Ishikawa (cell line): ENCODE results near the gene NDUFV2.

Experiments
- CEBPB ChIP-seq: IDR thresholded peaks from 2 replicates; pipeline ENCODE4 v1.6.1; 2012
- CREB1 ChIP-seq: IDR thresholded peaks from 2 replicates; pipeline ENCODE4 v1.6.1; 2012; ENCODE audit warnings: low read depth
- EGR1 ChIP-seq: IDR thresholded peaks from 2 replicates; pipeline ENCODE4 v1.6.1; 2012
- EP300 ChIP-seq: IDR thresholded peaks from 2 replicates; pipeline ENCODE4 v1.6.1; 2012; ENCODE audit warnings: borderline replicate concordance
- FOXM1 ChIP-seq: IDR thresholded peaks from 2 replicates; pipeline ENCODE4 v1.6.1; 2012; ENCODE audit warnings: low read depth, borderline replicate concordance
- NFIC ChIP-seq: IDR thresholded peaks from 2 replicates; pipeline ENCODE4 v1.6.1; 2012
- RAD21 ChIP-seq: IDR thresholded peaks from 2 replicates; pipeline ENCODE4 v1.6.1; 2012; ENCODE audit warnings: low read depth
- REST ChIP-seq: IDR thresholded peaks from 2 replicates; pipeline ENCODE4 v1.6.1; 2012; ENCODE audit warnings: low read depth, mild to moderate bottlenecking
- TAF1 ChIP-seq: IDR thresholded peaks from 2 replicates; pipeline ENCODE4 v1.6.1; 2012; ENCODE audit warnings: low read depth, mild to moderate bottlenecking
- TCF12 ChIP-seq: IDR thresholded peaks from 2 replicates; pipeline ENCODE4 v1.6.1; 2012; ENCODE audit warnings: low read depth
- TEAD4 ChIP-seq: IDR thresholded peaks from 2 replicates; pipeline ENCODE4 v1.6.1; 2012
- YY1 ChIP-seq: IDR thresholded peaks from 2 replicates; pipeline ENCODE4 v1.6.1; 2012; ENCODE audit warnings: low read depth
- ZBTB7A ChIP-seq: IDR thresholded peaks from 2 replicates; pipeline ENCODE4 v1.6.1; 2012; ENCODE audit warnings: low read depth
- TF ChIP-seq, protein P1 (sequence below): IDR thresholded peaks from 2 replicates; pipeline ENCODE4 v1.6.1; 2012
- TF ChIP-seq, protein P2 (sequence below): IDR thresholded peaks from 2 replicates; pipeline ENCODE4 v1.6.1; 2012

NDUFV2 gene

DNA sequence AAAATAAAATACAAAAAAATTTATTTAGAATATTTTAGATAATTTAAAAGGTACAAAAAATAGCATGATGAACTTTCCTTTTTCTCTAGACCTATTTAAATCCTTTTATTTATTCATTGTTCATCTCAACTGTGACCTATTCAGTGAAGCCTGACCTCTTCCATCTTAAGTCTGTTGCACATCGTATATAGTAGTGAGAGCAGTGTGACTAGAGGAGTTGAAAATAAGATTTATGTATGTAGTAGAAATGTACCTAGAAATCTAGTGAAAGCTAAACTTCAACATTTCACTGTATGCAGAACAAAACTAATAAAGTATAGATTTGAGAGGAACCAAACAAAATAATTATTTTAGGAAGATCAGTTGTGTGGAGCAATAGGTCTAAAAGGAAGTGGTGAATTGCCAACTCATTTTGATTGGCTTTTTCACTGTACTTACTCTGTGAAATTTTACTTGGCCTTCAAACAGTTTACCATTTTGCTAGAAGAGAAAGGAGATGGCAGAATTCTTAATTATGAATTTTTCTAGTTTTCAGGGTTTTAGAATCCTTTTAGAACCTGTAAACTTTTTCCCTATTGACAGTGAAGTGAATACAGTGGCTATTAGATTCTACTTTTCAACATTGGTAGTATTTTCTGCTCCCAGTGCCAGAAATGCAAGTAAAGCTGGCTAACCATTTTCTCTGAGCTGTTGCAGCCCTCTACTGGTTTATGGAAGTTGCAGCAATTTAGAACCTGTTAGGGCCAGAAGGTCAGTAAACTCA, 45.1 kb downstream of the NDUFV2 start:
- TF ChIP-seq EP300 = no peak
- no peak for TF ChIP-seq TAF1
- no peak for TF ChIP-seq EGR1
- TF ChIP-seq RAD21 = peak; percentile 80
- no peak for TF ChIP-seq TEAD4
- TF ChIP-seq ZBTB7A = no peak
- no peak for TF ChIP-seq CREB1
- TF ChIP-seq TCF12 = no peak
- TF ChIP-seq, protein P1, sequence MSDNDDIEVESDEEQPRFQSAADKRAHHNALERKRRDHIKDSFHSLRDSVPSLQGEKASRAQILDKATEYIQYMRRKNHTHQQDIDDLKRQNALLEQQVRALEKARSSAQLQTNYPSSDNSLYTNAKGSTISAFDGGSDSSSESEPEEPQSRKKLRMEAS = no peak

GRCh38 chr18:9148203-9148552, 45.7 kb downstream of the NDUFV2 start:
- no peak for TF ChIP-seq CREB1
- no peak for TF ChIP-seq TEAD4

GRCh38 chr18:9150121-9150520, 47.6 kb downstream of the NDUFV2 start:
- TF ChIP-seq TCF12 (no peak), NFIC (no peak), FOXM1 (no peak), TAF1 (no peak), EGR1 (no peak), ZBTB7A (no peak), CREB1 (no peak), EP300 (no peak), CEBPB (no peak), REST (no peak), TEAD4 (no peak), YY1 (no peak), RAD21 (no peak)
- TF ChIP-seq, protein P1 = no peak
- TF ChIP-seq, protein P2, sequence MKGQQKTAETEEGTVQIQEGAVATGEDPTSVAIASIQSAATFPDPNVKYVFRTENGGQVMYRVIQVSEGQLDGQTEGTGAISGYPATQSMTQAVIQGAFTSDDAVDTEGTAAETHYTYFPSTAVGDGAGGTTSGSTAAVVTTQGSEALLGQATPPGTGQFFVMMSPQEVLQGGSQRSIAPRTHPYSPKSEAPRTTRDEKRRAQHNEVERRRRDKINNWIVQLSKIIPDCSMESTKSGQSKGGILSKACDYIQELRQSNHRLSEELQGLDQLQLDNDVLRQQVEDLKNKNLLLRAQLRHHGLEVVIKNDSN = no peak

- TF ChIP-seq TAF1 (no peak), EGR1 (no peak), EP300 (no peak), TEAD4 (no peak)
Measured at GRCh38 chr18:9153256-9153655, 50.8 kb downstream of the NDUFV2 start.

DNA sequence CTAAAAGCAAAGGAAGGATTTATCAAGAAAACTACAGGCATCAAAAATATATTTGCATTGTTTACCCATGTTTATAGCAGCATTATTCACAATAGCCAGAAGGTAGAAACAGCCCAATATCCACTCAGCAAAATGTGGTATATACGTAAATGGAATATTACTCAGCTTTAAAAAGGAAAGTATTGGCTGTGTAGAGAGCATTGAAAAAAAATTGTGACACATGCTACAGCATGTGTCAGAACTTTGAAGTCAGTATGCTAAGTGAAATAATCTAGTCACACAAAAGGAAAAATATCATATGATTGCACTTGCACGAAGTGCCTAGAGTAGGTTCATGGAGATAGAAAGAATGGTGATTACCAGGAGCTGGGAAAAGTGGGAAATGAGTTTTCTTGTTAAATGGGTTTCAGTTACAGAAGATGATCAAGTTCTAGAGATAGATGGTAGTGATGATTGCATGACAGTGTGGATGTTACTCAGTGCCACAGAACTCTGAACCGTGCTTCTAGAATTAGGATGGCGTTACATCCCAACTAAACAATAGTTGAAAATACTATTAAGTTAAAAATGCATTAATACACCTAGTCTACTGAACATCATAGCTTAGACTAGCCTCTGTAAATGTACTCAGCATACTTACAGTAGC, 54.2 kb downstream of the NDUFV2 start:
- TF ChIP-seq EP300 (no peak), RAD21 (no peak)
- TF ChIP-seq, protein P2 = no peak

DNA sequence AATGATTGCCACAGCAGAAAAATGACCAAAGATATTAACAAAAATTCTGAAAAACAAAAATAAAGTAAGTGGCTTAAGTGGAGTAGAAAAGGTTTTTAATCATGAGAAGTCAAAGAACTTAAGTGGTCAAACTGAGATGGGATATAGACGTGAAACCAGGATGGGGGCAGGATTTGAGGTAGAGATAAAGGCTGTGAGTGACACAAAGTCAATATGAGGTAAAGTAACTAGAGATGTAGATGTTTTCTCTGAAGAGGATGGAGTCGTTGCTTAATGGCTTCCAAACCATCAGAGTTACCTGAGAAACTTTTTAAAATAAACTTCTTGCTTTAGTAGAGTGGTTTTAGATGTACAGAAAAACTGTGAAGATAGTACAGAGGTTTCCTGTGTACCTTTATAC, 55.3 kb downstream of the NDUFV2 start:
- TF ChIP-seq, protein P2 = no peak
- TF ChIP-seq, protein P1 = no peak
- TF ChIP-seq CREB1 = no peak
- no peak for TF ChIP-seq NFIC
- TF ChIP-seq RAD21 = no peak
- TF ChIP-seq CEBPB = no peak
- no peak for TF ChIP-seq FOXM1

DNA sequence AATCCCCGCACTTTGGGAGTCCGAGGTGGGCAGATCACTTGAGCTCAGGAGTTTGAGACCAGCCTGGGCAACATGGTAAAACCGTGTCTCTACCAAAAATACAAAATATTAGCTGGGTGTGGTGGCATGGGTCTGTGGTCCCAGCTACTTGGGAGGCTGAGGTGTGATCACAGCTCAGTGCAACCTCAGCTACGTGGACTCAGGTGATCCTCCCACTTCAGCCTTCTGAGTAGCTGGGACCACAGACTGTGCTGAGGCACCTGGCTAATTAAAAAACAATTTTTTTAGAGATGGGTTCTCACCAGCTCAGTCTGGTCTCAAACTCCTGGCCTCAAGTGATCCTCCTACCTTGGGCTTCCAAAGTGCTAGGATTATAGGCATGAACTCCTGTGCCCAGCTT, 57.5 kb downstream of the NDUFV2 start:
- TF ChIP-seq, protein P2 = no peak
- TF ChIP-seq NFIC (no peak), CREB1 (no peak), EGR1 (no peak), ZBTB7A (no peak), TAF1 (no peak), TCF12 (no peak), RAD21 (no peak), EP300 (no peak), FOXM1 (no peak), CEBPB (no peak), YY1 (no peak), TEAD4 (no peak), REST (no peak)
- TF ChIP-seq, protein P1 = no peak
